GM12875 (cell line): Measurements from ENCODE around the gene PSMB9.
A peak's percentile ranks its signal among the peaks of the same experiment; 100 is the strongest.
"Not testable (repeated sequence)": the region's sequence is repeated elsewhere in the genome, so short reads cannot be mapped to it uniquely, and the experiment has no call there.

Experiments used
- H3K4me3 ChIP-seq: one replicate; pipeline ENCODE4 v1.5.1; 2011; ENCODE audit warnings: low read depth, low read length, control low read depth
- TF ChIP-seq, protein P1 (sequence below): IDR thresholded peaks from 2 replicates; pipeline ENCODE4 v1.5.1; 2011; ENCODE audit warnings: low read depth, mild to moderate bottlenecking, control low read depth, inconsistent platforms, low read length, moderate library complexity, borderline replicate concordance; ENCODE audit not compliant: insufficient read depth

Gene PSMB9

DNA sequence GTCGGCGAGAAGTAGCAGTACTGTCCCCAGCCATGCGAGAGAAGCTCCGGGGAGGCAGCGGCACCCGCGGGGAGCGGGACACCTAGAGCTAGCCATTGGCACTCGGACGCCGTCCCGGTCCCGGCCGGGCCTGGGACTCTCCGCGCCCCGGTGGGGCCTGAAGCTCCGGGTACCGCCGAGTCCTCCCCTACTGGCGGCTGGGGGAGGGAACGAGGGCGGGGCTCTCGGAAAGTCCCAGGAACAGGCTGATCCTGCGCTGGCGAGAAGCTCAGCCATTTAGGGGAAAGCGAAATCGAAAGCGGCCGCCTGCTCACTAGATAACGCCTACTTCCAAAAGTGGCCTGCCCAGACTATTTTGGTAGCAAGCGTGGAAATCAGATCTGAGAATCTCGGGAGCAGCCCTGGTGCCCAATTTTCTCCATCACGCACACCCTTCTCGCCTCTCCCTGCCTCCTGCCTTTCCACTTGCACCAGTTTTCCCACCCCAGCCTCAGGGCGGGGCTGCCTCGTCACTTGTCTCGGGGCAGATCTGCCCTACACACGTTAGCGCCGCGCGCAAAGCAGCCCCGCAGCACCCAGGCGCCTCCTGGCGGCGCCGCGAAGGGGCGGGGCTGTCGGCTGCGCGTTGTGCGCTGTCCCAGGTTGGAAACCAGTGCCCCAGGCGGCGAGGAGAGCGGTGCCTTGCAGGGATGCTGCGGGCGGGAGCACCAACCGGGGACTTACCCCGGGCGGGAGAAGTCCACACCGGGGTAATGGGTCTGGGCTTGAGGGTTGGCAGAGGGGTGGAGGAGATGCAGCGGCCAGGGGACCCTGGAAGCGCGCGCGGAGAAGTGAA lies at the start of gene PSMB9, which contains the start of gene TAP1:
Gene PSMB9, plus strand, starts transcription at position 652 of the 835 bp plus-strand sequence. Its CDS starts 38 bp downstream, at position 690.
Gene TAP1, minus strand, starts transcription at position 164 of the 835 bp plus-strand sequence. Its CDS starts 68 bp downstream, at position 96.
- TF ChIP-seq, protein P1, sequence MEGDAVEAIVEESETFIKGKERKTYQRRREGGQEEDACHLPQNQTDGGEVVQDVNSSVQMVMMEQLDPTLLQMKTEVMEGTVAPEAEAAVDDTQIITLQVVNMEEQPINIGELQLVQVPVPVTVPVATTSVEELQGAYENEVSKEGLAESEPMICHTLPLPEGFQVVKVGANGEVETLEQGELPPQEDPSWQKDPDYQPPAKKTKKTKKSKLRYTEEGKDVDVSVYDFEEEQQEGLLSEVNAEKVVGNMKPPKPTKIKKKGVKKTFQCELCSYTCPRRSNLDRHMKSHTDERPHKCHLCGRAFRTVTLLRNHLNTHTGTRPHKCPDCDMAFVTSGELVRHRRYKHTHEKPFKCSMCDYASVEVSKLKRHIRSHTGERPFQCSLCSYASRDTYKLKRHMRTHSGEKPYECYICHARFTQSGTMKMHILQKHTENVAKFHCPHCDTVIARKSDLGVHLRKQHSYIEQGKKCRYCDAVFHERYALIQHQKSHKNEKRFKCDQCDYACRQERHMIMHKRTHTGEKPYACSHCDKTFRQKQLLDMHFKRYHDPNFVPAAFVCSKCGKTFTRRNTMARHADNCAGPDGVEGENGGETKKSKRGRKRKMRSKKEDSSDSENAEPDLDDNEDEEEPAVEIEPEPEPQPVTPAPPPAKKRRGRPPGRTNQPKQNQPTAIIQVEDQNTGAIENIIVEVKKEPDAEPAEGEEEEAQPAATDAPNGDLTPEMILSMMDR = peak; percentile 88
- H3K4me3 ChIP-seq = peak within 1 kb of the TSS; percentile 86

DNA sequence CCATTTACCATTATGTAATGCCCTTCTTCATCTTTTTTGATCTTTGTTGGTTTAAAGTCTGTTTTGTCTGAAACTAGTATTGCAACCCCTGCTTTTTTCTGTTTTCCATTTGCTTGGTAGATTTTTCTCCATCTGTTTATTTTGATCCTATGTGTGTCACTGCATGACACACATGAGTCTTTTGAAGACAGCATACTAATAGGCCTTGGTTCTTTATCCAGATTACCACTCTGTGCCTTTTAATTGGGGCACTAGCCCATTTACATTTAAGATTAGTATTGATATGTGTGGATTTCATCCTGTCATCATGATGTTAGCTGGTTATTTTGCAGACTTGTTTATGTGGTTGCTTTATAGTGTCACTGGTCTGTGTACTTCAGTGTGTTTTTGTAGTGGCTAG lies 48.6 kb upstream of the PSMB9 start:
- H3K4me3 ChIP-seq = not testable (repeated sequence)

DNA sequence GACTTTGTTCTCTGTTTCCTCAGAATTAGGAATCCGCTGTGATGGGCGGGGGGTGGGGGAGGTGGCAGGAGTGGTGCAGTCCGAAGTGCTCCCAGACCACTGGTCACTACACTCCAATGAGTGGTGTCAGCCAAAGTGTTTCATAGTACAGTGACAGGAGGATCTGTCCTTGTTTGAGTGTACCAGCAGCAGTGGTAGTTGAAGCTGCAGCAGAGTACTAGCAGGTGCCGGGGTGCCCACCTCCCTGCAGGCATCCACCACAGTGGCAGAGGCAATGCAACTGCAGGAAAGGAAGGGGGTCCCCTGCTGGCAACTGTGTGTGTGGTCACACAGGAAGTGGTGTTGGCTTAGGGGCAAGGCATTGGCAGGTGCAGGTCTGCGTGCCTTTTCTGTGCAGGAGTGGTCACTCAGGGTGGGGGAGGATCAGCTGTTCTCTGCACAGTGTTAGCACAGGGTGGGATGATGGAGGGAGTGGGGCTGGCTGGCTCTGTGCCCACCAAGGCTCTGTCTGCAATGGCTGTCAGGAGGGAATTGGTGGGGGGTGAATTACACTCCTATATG lies 46.9 kb upstream of the PSMB9 start:
- TF ChIP-seq, protein P1 = no peak
- no peak overlapping the region for H3K4me3 ChIP-seq

DNA sequence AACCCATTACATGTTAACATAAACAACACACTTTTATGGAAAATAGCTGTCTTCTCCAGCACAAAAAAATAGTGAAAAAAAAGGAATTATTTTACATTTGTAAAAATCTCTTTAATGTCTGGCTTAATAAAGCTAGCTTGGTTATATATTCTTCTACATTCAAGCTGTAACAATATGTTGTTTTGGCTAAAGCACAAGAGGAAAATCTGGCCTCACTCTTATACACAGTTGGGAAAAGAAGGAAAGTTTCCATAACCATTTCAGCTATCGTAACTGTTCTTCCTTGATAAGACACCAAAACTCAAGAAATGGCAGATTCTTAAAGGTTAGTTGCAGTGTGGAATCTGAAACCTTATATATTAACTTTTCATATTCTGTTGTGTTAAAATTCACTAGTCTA lies 44.8 kb upstream of the PSMB9 start:
- TF ChIP-seq, protein P1 = no peak
- no peak overlapping the region for H3K4me3 ChIP-seq

DNA sequence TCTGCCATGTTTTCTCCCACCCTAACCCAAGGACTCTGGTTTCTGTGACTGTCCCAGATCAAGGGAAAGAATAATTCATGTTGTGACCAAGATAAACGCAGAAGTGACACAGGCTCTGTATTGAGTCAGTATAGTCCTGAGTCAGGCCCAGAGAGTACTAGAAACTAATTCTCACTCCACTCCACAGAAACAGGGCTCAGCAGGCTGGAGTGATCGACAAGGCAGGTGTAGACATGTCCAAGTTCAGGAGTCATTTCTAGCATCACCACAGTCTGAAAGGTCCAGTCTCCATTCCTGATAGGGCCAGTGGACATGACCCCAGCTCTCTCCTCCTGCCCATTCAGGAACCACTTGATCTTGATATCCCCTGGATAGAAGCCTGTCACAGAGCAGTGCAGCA lies 39.8 kb upstream of the PSMB9 start:
- no peak overlapping the region for H3K4me3 ChIP-seq
- TF ChIP-seq, protein P1 = no peak

DNA sequence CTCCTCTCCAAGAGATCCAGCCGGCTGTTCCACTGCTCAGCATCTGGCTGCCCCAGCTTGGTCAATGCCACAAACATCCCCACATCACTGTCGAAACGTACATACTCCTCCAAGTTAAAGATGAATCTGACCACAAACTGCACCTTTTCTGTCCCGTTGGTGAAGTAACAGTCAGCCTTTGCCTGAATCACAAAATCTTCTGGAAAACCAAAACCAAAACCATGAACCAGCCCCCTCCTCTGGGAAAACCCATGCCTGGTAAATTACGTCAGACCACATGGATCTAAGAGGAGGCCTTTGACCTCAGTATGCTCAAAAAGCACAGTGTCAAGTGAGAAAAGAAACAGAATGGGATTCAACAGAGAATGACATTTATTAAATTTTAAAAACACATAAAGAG lies 38.9 kb upstream of the PSMB9 start:
- TF ChIP-seq, protein P1 = no peak
- peak overlapping the region; percentile 24 for H3K4me3 ChIP-seq

DNA sequence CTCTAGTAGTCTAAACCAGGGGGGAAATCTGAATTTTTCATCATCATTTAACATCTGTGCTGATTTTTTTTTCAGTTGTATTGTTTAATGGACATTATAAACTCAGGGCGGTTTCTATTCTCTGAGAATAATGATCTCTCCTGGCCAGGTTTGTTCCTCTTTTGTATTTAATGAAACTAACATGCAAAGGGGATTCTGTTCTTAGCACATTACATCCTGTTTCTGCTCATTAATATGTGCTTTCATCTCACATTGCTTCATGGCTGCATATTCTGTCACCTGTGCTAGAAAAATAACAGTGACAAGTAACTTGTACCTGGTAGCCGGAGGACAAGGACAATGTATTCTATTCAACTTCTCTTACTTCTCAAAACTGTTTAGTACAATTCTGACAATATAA lies 38.0 kb upstream of the PSMB9 start:
- TF ChIP-seq, protein P1 = no peak
- H3K4me3 ChIP-seq = peak overlapping the region; percentile 49
